Neuronal stem cell (in vitro differentiated cells): ENCODE data around the gene GAB1.

Experiments
- DNase-seq: peaks from one replicate; pipeline ENCODE4 v3.0.0-alpha.2; 2013; ENCODE audit warnings: low spot score
- H2AFZ ChIP-seq: one replicate; pipeline ENCODE4 v1.6.1; 2013; ENCODE audit warnings: mild to moderate bottlenecking, low read length, inconsistent platforms
- H2AK5ac ChIP-seq: 2 replicates; pipeline ENCODE4 v1.6.1; 2013; ENCODE audit warnings: low read depth, mild to moderate bottlenecking, inconsistent platforms, low read length, moderate library complexity, mixed read lengths
- H2BK120ac ChIP-seq: 2 replicates; pipeline ENCODE4 v1.6.1; 2013; ENCODE audit warnings: low read depth, mild to moderate bottlenecking, inconsistent platforms, low read length, moderate library complexity, mixed read lengths
- H2BK12ac ChIP-seq: one replicate; pipeline ENCODE4 v1.6.1; 2013; ENCODE audit warnings: low read length, inconsistent platforms
- H2BK15ac ChIP-seq: 2 replicates; pipeline ENCODE4 v1.6.1; 2013; ENCODE audit warnings: mild to moderate bottlenecking, low read length, inconsistent platforms, mixed read lengths
- H2BK5ac ChIP-seq: one replicate; pipeline ENCODE4 v1.6.1; 2013; ENCODE audit warnings: inconsistent platforms, mild to moderate bottlenecking, low read length, moderate library complexity
- H3K14ac ChIP-seq: one replicate; pipeline ENCODE4 v1.6.1; 2013; ENCODE audit warnings: low read length, inconsistent platforms
- H3K18ac ChIP-seq: 2 replicates; pipeline ENCODE4 v1.6.1; 2013; ENCODE audit warnings: low read length, inconsistent platforms
- H3K23ac ChIP-seq: 2 replicates; pipeline ENCODE4 v1.6.1; 2013; ENCODE audit warnings: low read depth, mild to moderate bottlenecking, mixed read lengths, low read length, inconsistent platforms; ENCODE audit not compliant: poor library complexity
- H3K27ac ChIP-seq: replicated peaks from 3 replicates; pipeline ENCODE4 v1.5.1; 2013; ENCODE audit warnings: low read length, inconsistent platforms
- H3K27me3 ChIP-seq, 3 experiments: 2 replicates each; pipeline ENCODE4 v1.6.1; 2013; ENCODE audit warnings: low read length in 3 of 3, mild to moderate bottlenecking in 2 of 3, inconsistent platforms in 1 of 3, low read depth in 1 of 3, mixed read lengths in 1 of 3, moderate library complexity in 1 of 3; ENCODE audit not compliant: control insufficient read depth in 3 of 3, insufficient read depth in 3 of 3
- H3K36me3 ChIP-seq, 2 donors: replicated peaks in 1 of 2; 2 replicates each; pipeline ENCODE4 v1.6.1; 2013; ENCODE audit warnings: low read length in 2 of 2; ENCODE audit not compliant: control insufficient read depth in 2 of 2, insufficient read depth in 2 of 2
- H3K4ac ChIP-seq: 2 replicates; pipeline ENCODE4 v1.6.1; 2013; ENCODE audit warnings: inconsistent platforms, mild to moderate bottlenecking, low read length, moderate library complexity
- H3K4me1 ChIP-seq, 2 donors: 1 replicate in 1 of 2; 2 replicates in 1 of 2; pipeline ENCODE4 v1.6.1; 2013; ENCODE audit warnings: low read length in 2 of 2, low read depth in 1 of 2; ENCODE audit not compliant: control insufficient read depth in 2 of 2, insufficient read depth in 1 of 2
- H3K4me2 ChIP-seq: one replicate; pipeline ENCODE4 v1.6.1; 2013; ENCODE audit warnings: mild to moderate bottlenecking, low read length, inconsistent platforms; ENCODE audit not compliant: insufficient read depth, poor library complexity, severe bottlenecking
- H3K4me3 ChIP-seq, 2 donors: 2 replicates each; pipeline ENCODE4 v1.5.1; 2013; ENCODE audit warnings: low read length in 2 of 2, mild to moderate bottlenecking in 2 of 2, inconsistent platforms in 1 of 2, moderate library complexity in 1 of 2
- H3K79me1 ChIP-seq: one replicate; pipeline ENCODE4 v1.6.1; 2013; ENCODE audit warnings: low read depth, mild to moderate bottlenecking, inconsistent platforms, low read length, moderate library complexity
- H3K9ac ChIP-seq: one replicate; pipeline ENCODE4 v1.6.1; 2013; ENCODE audit warnings: mild to moderate bottlenecking, low read depth, low read length, inconsistent platforms; ENCODE audit not compliant: poor library complexity
- H3K9me3 ChIP-seq, 2 donors: replicated peaks in 1 of 2; 2 replicates each; pipeline versions ENCODE3 to v1.6.1; 2013; ENCODE audit warnings: low read length in 2 of 2, mild to moderate bottlenecking in 2 of 2, inconsistent platforms in 1 of 2, low read depth in 1 of 2, mixed read lengths in 1 of 2, moderate library complexity in 1 of 2; ENCODE audit not compliant: control insufficient read depth in 2 of 2, insufficient read depth in 1 of 2
- H4K8ac ChIP-seq: one replicate; pipeline ENCODE4 v1.6.1; 2013; ENCODE audit warnings: low read depth, mild to moderate bottlenecking, inconsistent platforms, low read length, moderate library complexity
- H4K91ac ChIP-seq: one replicate; pipeline ENCODE4 v1.6.1; 2013; ENCODE audit warnings: low read length, low read depth, mild to moderate bottlenecking, inconsistent platforms; ENCODE audit not compliant: poor library complexity
- WGBS, 2 donors: extraction: QIAGEN DNeasy Blood & Tissue Kit; methylation state at CpG; one replicate each; pipeline ENCODE4 v1.1.7; 2013; ENCODE audit warnings: missing lambda C conversion rate in 2 of 2, mixed read lengths in 1 of 2; ENCODE audit not compliant: insufficient read length in 2 of 2, insufficient replicate concordance in 1 of 2; ENCODE audit errors: extremely low coverage in 2 of 2; 5-methylcytosine and 5-hydroxymethylcytosine counted together

Gene GAB1

DNA sequence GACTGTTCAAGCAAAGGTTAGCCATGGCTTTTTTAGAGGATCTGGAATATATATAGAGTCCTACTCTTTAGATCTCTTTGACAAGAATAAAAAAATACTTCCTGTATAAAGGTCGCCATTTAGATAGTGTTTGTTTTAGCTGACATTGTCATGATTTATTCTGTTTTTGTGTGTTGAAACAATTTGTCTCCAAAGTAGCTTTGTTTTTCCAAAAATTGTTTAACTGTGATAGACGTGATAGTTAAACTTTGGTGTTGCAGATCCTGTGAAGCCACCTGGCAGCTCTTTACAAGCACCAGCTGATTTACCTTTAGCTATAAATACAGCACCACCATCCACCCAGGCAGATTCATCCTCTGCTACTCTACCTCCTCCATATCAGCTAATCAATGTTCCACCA lies 96.6 kb downstream of the GAB1 start:
- Histone ChIP-seq H3K36me3 (peaks cover 0 to 21% of the 10 kb centered on the region in 2 donors), H3K79me1 (no peaks in the 10 kb centered on the region), H3K9me3 (peaks cover 0 to 18% of the 10 kb centered on the region in 2 donors), H3K14ac (no peak overlapping the region), H3K9ac (no peak overlapping the region), H4K91ac (no peak overlapping the region), H3K4ac (no peak overlapping the region), H2BK12ac (no peak overlapping the region), H3K27ac (no peak overlapping the region), H2BK120ac (no peak overlapping the region), H2AFZ (no peak overlapping the region), H3K4me3 (no peak overlapping the region), H3K18ac (no peak overlapping the region), H3K4me1 (peaks cover 0 to 4% of the 10 kb centered on the region in 2 donors), H4K8ac (no peak overlapping the region), H2AK5ac (no peak overlapping the region), H3K23ac (no peak overlapping the region), H3K27me3 (no peaks in the 10 kb centered on the region), H3K4me2 (no peak overlapping the region), H2BK15ac (no peak overlapping the region), H2BK5ac (no peak overlapping the region)
- no CpG with 5 or more reads among the region's 2 CpGs for WGBS, 2 donors
- no peak for DNase-seq

DNA sequence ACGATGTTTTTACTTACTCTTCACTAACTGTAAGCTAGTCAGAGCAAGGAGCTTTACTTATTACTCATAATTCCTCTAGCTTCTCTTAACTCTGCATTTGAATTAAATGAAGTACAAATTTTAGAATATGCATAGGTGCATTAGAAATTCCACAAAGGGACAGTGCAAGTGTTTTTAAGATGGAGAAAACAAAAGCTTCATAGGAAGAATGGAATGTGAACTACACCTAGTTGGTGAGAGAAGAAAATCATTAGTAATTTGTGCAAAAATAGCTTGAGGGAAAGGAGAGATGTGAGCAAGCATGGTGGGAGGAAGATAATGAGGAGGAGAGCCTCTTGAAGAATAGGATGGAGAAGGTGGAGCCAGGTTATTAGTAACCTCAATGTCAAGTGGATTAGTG lies 99.3 kb downstream of the GAB1 start:
- Histone ChIP-seq H3K18ac (no peak overlapping the region), H3K36me3 (peaks cover 2 to 45% of the 10 kb centered on the region in 2 donors), H2BK15ac (no peak overlapping the region), H3K27ac (no peak overlapping the region), H3K9me3 (peaks cover 0 to 5% of the 10 kb centered on the region in 2 donors), H2AK5ac (no peak overlapping the region), H3K27me3 (no peaks in the 10 kb centered on the region), H3K79me1 (no peaks in the 10 kb centered on the region), H3K14ac (no peak overlapping the region), H4K91ac (no peak overlapping the region), H3K9ac (no peak overlapping the region), H4K8ac (no peak overlapping the region), H3K23ac (no peak overlapping the region), H3K4ac (no peak overlapping the region), H2BK120ac (no peak overlapping the region), H2BK5ac (no peak overlapping the region), H3K4me3 (no peak overlapping the region), H3K4me1 (peaks cover 0 to 4% of the 10 kb centered on the region in 2 donors), H2BK12ac (no peak overlapping the region), H2AFZ (no peak overlapping the region), H3K4me2 (no peak overlapping the region)
- DNase-seq = no peak
- WGBS, 2 donors = no CpG with 5 or more reads among the region's 1 CpG

DNA sequence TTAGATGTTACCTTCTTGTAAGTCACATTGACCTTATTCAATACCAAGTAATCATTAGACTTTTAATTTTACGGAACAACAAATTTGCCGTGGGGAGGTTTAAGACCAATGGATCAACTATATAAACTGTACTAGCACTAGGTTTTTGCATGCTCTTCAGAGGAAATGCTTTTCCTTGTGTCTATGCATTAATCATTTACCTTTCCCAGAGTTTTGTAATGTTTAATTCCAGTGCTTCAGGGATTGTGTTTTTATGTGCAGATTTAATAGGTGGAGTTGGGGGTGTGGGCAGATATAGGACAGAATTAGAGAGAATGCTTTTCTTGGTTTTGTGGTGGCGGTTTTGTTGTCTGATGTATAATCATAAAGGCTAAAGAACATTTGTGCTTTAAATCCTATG lies 100.8 kb downstream of the GAB1 start:
- Histone ChIP-seq H2BK120ac (no peak overlapping the region), H4K91ac (no peak overlapping the region), H3K27me3 (no peaks in the 10 kb centered on the region), H3K36me3 (peaks cover 2 to 47% of the 10 kb centered on the region in 2 donors), H3K9ac (no peak overlapping the region), H3K27ac (no peak overlapping the region), H3K14ac (no peak overlapping the region), H2BK5ac (no peak overlapping the region), H3K9me3 (no peaks in the 10 kb centered on the region), H3K4me1 (peaks cover 0 to 3% of the 10 kb centered on the region in 2 donors), H3K4me2 (no peak overlapping the region), H3K18ac (no peak overlapping the region), H3K4me3 (no peak overlapping the region), H3K79me1 (no peaks in the 10 kb centered on the region), H2BK15ac (no peak overlapping the region), H3K4ac (no peak overlapping the region), H2AFZ (no peak overlapping the region), H2AK5ac (no peak overlapping the region), H4K8ac (no peak overlapping the region), H3K23ac (no peak overlapping the region), H2BK12ac (no peak overlapping the region)
- no CpG with 5 or more reads among the region's 3 CpGs for WGBS, 2 donors
- no peak for DNase-seq

DNA sequence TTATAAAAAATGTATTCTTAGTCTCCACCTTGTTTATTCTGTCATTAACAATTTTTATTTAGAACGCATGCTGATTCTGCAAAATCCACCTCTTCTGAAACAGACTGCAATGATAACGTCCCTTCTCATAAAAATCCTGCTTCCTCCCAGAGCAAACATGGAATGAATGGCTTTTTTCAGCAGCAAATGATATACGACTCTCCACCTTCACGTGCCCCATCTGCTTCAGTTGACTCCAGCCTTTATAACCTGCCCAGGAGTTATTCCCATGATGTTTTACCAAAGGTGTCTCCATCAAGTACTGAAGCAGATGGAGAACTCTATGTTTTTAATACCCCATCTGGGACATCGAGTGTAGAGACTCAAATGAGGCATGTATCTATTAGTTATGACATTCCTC lies 101.3 kb downstream of the GAB1 start:
- no peak overlapping the region for H3K18ac ChIP-seq

More for the DNA sequence above, 101.3 kb downstream of the GAB1 start:
- H4K8ac ChIP-seq = no peak overlapping the region
- no peak overlapping the region for H3K9ac ChIP-seq
- no peaks in the 10 kb centered on the region for H3K27me3 ChIP-seq
- H2AK5ac ChIP-seq = no peak overlapping the region
- H3K4me2 ChIP-seq = no peak overlapping the region
- H3K14ac ChIP-seq = no peak overlapping the region
- H3K4me1 ChIP-seq = peaks cover 0 to 3% of the 10 kb centered on the region in 2 donors
- no peak overlapping the region for H3K4me3 ChIP-seq
- no peak overlapping the region for H4K91ac ChIP-seq
- H3K4ac ChIP-seq = no peak overlapping the region
- no peak overlapping the region for H2BK15ac ChIP-seq
- no peak for DNase-seq
- H2BK5ac ChIP-seq = no peak overlapping the region
- H2BK12ac ChIP-seq = no peak overlapping the region
- no CpG with 5 or more reads among the region's 5 CpGs for WGBS, 2 donors
- H3K36me3 ChIP-seq = peaks cover 2 to 47% of the 10 kb centered on the region in 2 donors
- H2AFZ ChIP-seq = no peak overlapping the region
- H3K9me3 ChIP-seq = no peaks in the 10 kb centered on the region
- H3K23ac ChIP-seq = no peak overlapping the region
- no peak overlapping the region for H2BK120ac ChIP-seq
- H3K79me1 ChIP-seq = no peaks in the 10 kb centered on the region
- H3K27ac ChIP-seq = no peak overlapping the region
